Hippocampal formation (tissue), 2 donors: ENCODE measurements around the gene B4GALNT1.
A peak's percentile ranks its signal among the peaks of the same experiment; 100 is the strongest.
"Not testable (repeated sequence)": the region's sequence is repeated elsewhere in the genome, so short reads cannot be mapped to it uniquely, and the experiment has no call there.

Experiments used
- DNase-seq, 2 donors: peaks; one replicate each; lab custom pipeline; 2025; lab: John Stamatoyannopoulos, UW

B4GALNT1 gene

GRCh38 chr12:57637364-57637763, 4.4 kb upstream of the B4GALNT1 start:
- no peak for DNase-seq

GRCh38 chr12:57636731-57637130, 3.7 kb upstream of the B4GALNT1 start:
- DNase-seq: not testable (repeated sequence)

GRCh38 chr12:57632073-57632957, 686 bp downstream of the B4GALNT1 start:
- no peak for DNase-seq

- DNase-seq: no peak
Observed at GRCh38 chr12:57631566-57632072, 1.4 kb downstream of the B4GALNT1 start.

- no peak for DNase-seq
Observed at GRCh38 chr12:57630891-57631433, 2.0 kb downstream of the B4GALNT1 start.

GRCh38 chr12:57629897-57630471, 3.0 kb downstream of the B4GALNT1 start:
- peak; percentile 62 to 66 for DNase-seq

GRCh38 chr12:57628280-57629191, 4.5 kb downstream of the B4GALNT1 start:
- no peak for DNase-seq

GRCh38 chr12:57627501-57628279, 5.3 kb downstream of the B4GALNT1 start:
- no peak for DNase-seq

- no peak for DNase-seq
Observed at GRCh38 chr12:57626921-57627445, 6.0 kb downstream of the B4GALNT1 start.

- no peak for DNase-seq
Observed at GRCh38 chr12:57626111-57626920, 6.7 kb downstream of the B4GALNT1 start.

GRCh38 chr12:57625261-57626032, 7.6 kb downstream of the B4GALNT1 start:
- DNase-seq: no peak

GRCh38 chr12:57624441-57625220, 8.4 kb downstream of the B4GALNT1 start:
- DNase-seq: no peak

GRCh38 chr12:57623811-57624390, 9.1 kb downstream of the B4GALNT1 start:
- no peak for DNase-seq

- DNase-seq: no peak
Observed at GRCh38 chr12:57623385-57623784, 9.6 kb downstream of the B4GALNT1 start.

- no peak for DNase-seq
Observed at GRCh38 chr12:57622293-57623245, 10.4 kb downstream of the B4GALNT1 start.

GRCh38 chr12:57621497-57622292, 11.3 kb downstream of the B4GALNT1 start:
- DNase-seq: peak in 1 of 2 donors; percentile 24
